Stimulated activated CD8-positive, alpha-beta memory T cell treated with anti-CD3 and anti-CD28 coated beads, Interleukin-4, amount 100 ng/mL, for 4 hours (primary cell): ENCODE data around the gene KMT5C.
"Not testable (repeated sequence)": the region's sequence is repeated elsewhere in the genome, so short reads cannot be mapped to it uniquely, and the experiment has no call there.

Experiments
- DNase-seq, 2 donors: peaks; one replicate each; pipeline ENCODE4 v3.0.0-alpha.2; 2020; ENCODE audit warnings: low read depth in 2 of 2, low spot score in 1 of 2

Gene KMT5C

GRCh38 chr19:55316646-55317045 lies 23.0 kb upstream of the KMT5C start:
- no peak for DNase-seq

DNA sequence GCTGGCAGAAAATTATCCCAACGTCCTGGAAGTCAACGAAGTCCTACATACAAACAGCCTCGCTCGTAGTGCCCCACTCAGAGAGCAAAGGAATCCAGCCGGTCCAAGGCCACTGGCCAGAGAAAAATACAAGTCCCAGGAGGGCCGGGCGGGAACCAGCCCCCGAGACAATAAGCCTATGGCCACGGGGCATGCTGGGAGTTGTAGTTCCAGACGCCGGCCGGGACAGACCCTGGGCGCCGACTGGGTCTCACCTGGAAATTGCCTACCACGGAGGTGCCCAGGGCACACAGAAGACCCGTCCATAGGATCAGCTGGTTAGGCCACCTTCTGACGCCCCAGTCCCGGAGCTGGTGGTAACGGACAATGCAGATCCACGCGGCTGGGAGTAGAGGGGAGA lies 19.9 kb upstream of the KMT5C start:
- DNase-seq = no peak

- no peak for DNase-seq
These were observed 18.7 kb upstream of the KMT5C start for GRCh38 chr19:55320844-55321419.

- DNase-seq = no peak
These were observed 18.1 kb upstream of the KMT5C start for GRCh38 chr19:55321466-55322137.

DNA sequence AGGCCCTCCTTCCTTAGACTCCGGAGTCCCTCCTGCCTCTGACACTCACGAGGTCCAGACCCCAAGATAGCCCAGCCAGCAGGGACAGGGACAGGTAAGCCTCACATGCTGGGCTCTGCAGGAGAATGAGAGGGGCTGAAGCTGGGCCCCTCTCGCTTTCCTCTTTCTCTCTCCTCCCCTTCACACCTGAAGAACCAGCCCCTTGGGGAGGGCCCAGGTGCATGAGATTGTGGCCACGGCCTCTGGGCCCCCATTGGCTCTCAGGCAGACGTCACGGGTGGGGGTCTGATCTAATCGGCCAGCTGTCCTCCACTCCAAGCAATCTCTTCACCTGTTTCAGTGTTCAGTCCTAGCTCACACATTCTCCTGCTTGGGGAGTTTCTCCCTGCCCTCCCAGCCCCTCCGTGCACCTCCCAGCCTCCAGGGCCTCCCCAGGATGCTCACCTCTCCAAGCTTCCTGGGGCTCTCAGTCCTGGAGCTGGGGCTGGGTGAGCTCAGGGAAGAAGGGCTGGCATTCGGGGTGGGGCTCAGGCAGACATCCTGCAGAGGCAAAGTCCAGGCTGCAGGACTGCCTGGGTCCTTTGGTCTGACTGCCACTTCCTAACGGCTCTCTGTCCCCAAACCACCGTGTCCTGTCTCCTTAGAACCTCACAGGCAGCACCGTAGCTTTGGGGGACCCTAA lies 17.3 kb upstream of the KMT5C start:
- DNase-seq = no peak

GRCh38 chr19:55324662-55325061 lies 15.0 kb upstream of the KMT5C start:
- DNase-seq = no peak

DNA sequence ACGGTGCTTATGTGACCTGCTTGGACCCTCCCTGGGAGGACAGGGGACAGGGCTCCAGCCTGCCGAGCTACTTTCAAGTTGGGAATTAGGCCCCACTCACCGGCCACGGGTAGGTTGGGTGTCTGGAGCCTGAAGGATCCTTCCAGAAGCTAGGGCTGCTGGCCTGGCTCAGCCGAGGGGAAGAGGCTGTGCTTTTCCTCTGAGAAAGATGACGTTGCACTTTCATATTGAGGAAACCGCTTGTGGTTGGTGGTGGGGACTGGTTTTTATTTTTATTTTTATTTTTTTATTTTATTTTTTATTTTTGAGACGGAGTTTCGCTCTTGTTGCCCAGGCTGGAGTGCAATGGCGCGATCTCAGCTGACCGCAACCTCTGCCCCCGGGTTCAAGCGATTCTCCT lies 14.5 kb upstream of the KMT5C start, which contains the start of gene TMEM150B:
TSS of gene TMEM150B (minus strand) at position 170 of the 400 bp plus-strand sequence. CDS start 4,305 bp downstream, outside the sequence.
- DNase-seq = no peak

DNA sequence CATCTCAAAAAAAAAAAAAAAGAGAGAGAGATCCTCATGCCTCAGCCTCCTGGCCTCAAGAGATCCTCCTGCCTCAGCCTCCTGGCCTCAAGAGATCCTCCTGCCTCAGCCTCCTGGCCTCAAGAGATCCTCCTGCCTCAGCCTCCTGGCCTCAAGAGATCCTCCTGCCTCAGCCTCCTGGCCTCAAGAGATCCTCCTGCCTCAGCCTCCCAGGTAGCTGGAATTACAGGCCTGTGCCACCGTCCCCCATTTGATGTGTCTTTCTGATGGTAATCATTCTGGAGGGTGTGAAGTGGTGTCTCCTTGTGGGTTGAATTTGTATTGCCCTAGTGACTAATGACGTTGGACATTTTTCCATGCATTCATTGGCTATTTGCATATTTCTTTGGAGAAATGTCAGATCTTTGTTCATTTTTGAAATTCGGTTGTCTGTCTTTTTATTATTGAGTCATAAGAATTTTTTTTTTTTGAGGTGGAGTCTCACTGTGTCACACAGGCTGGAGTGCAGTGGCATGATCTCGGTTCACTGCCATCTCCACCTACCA lies 10.8 kb upstream of the KMT5C start:
- DNase-seq = not testable (repeated sequence)

GRCh38 chr19:55329791-55330190 lies 9.9 kb upstream of the KMT5C start:
- not testable (repeated sequence) for DNase-seq

GRCh38 chr19:55333870-55334269 lies 5.8 kb upstream of the KMT5C start:
- no peak for DNase-seq

GRCh38 chr19:55336101-55336500 lies 3.6 kb upstream of the KMT5C start:
- DNase-seq = no peak

DNA sequence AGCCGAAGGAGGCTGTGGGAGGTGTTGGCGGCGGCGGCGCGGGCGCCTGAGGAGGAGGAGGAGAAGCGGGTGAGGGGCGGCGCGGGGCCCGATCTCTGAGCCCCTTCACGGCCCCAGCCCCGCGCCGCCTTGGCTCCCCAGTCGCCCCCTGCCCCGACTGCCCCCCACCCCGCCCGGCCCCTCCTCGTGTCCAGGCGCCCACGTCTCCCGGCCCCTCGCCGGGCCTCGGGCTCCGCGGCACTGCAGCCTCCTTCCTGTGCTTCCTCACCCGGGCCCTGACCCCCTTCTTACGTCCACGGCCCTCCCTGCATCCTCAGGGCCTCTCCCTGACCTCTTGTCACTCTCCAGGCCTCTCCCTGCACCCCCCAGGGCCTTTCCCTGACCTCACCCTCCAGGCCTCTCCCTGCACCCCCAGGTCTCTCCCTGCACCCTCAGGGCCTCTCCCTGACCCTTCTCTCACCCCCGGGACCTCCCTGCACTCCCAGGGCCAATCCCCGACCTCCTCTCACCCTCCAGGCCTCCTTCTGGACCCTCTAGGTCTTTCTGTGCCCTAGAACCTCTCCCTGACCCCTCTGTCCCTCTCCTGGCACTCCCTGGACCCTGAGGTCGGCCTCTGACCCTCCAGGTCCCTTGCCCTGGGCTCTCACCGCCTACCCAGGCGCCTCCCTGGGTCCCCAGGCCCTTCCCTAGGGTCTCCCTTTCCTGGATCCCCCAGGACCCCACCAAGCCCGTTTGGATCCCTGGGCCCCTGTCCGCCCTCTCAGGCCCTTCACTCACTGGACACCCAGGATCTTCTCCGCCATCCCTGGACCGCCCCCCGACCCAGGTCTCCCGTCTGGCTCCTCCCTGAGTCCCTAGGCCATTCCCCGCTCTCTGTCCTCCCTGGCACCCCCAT lies 460 bp downstream of the KMT5C start:
- no peak for DNase-seq

DNA sequence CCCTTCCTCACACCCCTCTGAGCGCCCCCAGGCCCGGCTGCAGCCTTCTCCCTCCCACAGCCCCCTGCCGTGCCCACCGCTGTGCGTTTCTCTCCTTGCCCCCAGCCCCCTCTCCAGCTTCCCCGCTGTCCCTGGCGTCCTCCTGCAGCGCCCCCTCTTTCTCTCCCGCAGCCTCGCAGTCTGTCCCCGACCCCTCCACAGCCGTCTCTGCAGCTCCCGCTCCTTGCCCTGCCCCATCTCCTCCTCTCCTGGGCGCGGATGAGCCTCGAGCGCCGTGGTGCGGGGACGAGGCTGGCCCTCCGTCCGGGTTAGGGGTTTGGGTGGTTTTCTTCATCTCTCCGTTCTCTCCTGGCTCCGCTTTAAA lies 1.1 kb downstream of the KMT5C start:
- DNase-seq = no peak

DNA sequence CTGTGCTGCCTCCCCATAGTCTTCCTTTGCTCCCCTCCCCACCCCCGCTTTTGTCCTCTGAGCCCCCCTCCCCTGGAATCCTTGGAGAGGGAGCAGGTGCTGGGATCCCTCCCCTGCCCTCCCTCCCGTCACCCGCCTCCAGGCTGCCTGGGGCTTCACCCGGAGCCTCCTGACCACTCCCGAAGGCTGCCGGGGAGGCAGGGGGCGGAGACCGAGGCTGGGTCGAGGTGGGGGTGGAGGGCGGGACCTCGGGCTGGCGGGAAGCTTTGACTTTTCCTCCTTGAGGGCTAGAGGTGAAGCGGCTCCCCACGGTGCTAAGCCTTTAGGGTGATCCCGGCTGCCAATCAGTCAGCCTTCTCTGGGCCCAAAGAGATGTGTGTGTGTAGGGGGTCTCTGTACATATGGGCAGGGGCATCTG lies 1.5 kb downstream of the KMT5C start:
- peak in 1 of 2 donors; percentile 17 for DNase-seq

GRCh38 chr19:55341595-55342531 lies 2.2 kb downstream of the KMT5C start:
- no peak for DNase-seq

- DNase-seq = no peak
These were observed 4.8 kb downstream of the KMT5C start for GRCh38 chr19:55344444-55344843.

DNA sequence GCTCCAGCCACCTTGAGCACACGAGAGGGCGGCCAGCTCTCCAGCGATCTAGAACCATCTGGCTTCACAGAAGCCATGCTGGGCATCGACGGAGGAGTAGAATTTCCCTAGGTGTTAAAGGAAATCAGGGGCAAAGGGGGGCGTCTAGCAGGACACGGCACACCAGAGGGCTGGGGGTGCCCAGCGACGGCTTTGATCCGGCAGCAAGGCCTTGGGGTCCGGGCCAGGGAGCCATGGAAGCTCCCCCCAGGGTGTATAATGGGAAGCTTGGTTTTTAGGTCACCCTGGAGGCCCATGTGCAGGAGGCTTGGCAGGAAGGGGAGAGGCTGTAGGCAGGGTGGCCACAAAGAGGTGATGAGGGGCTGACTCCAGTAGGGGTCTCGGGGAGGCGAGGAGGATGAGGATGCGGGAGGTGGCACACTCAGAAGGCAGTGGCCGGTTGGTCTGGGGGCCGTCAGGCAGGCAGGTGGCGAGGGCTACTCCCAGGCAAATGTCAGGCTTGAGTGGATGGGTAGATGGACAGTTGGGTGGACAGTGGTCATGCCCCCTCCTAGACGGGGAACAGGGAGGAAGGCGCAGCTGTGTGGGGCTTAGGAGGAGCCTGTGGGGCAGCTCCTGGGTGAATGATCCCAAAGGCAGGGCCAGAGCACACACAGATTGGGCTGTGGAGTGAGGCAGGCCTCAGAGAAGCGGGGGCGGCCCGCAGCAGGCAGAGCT lies 5.6 kb downstream of the KMT5C start:
- no peak for DNase-seq

- no peak for DNase-seq
These were observed 6.4 kb downstream of the KMT5C start for GRCh38 chr19:55345818-55346724.
